HG03097 (cell line): ENCODE results near the gene SEC22A.

Source experiments
- ATAC-seq: cut with Tn5 transposase; IDR thresholded peaks from one replicate; pipeline ENCODE4 v1.9.1; 2021; ENCODE audit not compliant: unreplicated experiment, low FRiP score

Gene SEC22A

GRCh38 chr3:123261666-123262065 lies 59.9 kb downstream of the SEC22A start:
- no peak for ATAC-seq

GRCh38 chr3:123262226-123262625 lies 60.5 kb downstream of the SEC22A start:
- ATAC-seq, result no peak

- ATAC-seq, result no peak
Measured at GRCh38 chr3:123262868-123263267, 61.1 kb downstream of the SEC22A start.

GRCh38 chr3:123263941-123264340 lies 62.2 kb downstream of the SEC22A start:
- ATAC-seq, result no peak

- ATAC-seq, result no peak
Measured at GRCh38 chr3:123267821-123268220, 66.1 kb downstream of the SEC22A start.

- no peak for ATAC-seq
Measured at GRCh38 chr3:123270818-123271217, 69.1 kb downstream of the SEC22A start.

- ATAC-seq, result no peak
Measured at GRCh38 chr3:123271466-123272159, 69.9 kb downstream of the SEC22A start.

- ATAC-seq, result no peak
Measured at GRCh38 chr3:123272547-123272946, 70.8 kb downstream of the SEC22A start.

- no peak for ATAC-seq
Measured at GRCh38 chr3:123275691-123276090, 73.9 kb downstream of the SEC22A start.

- no peak for ATAC-seq
Measured at GRCh38 chr3:123276346-123277006, 74.7 kb downstream of the SEC22A start.

- ATAC-seq, result no peak
Measured at GRCh38 chr3:123277106-123277505, 75.4 kb downstream of the SEC22A start.

GRCh38 chr3:123278446-123278845 lies 76.7 kb downstream of the SEC22A start:
- no peak for ATAC-seq

- no peak for ATAC-seq
Measured at GRCh38 chr3:123279121-123279520, 77.4 kb downstream of the SEC22A start.

- ATAC-seq, result no peak
Measured at GRCh38 chr3:123281406-123281805, 79.7 kb downstream of the SEC22A start.

- no peak for ATAC-seq
Measured at GRCh38 chr3:123281929-123282328, 80.2 kb downstream of the SEC22A start.

- ATAC-seq, result no peak
Measured at GRCh38 chr3:123282461-123282860, 80.7 kb downstream of the SEC22A start.

- no peak for ATAC-seq
Measured at GRCh38 chr3:123283074-123283473, 81.3 kb downstream of the SEC22A start.

- no peak for ATAC-seq
Measured at GRCh38 chr3:123283657-123284398, 82.1 kb downstream of the SEC22A start.

- no peak for ATAC-seq
Measured at GRCh38 chr3:123284399-123285010, 82.8 kb downstream of the SEC22A start.

GRCh38 chr3:123285066-123285465 lies 83.3 kb downstream of the SEC22A start:
- no peak for ATAC-seq

- ATAC-seq, result no peak
Measured at GRCh38 chr3:123285479-123285878, 83.7 kb downstream of the SEC22A start.
